Measurements from ENCODE around the gene RNF141.

DNA sequence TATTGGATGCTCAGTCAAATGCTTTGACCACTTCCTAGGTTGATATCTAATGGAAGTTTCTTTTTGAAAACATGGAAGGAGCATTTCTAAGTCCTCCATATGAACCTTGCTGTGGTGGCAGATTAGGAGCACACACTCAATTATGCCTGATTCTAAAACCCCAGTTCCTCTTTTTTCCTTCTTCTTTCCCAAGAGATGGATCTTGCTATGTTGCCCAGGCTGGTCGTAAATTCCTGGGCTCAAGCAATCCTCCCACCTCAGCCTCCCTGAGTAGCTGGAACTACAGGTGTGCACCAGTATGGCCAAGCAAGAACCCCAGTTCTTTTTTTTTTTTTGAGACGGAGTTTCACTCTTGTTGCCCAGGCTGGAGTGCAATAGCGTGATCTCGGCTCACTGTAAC, 24.5 kb upstream of the RNF141 start:
- no peak for TF ChIP-seq TCF4 (CRISPR knock-in tag; IDR thresholded peaks at IDR 0.05; ENCODE audit: borderline replicate concordance)
- TF ChIP-seq, protein P1, sequence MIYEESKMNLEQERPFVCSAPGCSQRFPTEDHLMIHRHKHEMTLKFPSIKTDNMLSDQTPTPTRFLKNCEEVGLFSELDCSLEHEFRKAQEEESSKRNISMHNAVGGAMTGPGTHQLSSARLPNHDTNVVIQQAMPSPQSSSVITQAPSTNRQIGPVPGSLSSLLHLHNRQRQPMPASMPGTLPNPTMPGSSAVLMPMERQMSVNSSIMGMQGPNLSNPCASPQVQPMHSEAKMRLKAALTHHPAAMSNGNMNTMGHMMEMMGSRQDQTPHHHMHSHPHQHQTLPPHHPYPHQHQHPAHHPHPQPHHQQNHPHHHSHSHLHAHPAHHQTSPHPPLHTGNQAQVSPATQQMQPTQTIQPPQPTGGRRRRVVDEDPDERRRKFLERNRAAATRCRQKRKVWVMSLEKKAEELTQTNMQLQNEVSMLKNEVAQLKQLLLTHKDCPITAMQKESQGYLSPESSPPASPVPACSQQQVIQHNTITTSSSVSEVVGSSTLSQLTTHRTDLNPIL (CRISPR knock-in tag; IDR thresholded peaks at IDR 0.05; ENCODE audit: low read depth) = no peak
- TF ChIP-seq ZNF565 (CRISPR knock-in tag; conservative IDR thresholded peaks at IDR 0.05; ENCODE audit: low read depth) = no peak
- TF ChIP-seq RARB (CRISPR knock-in tag; IDR thresholded peaks at IDR 0.05) = no peak
- TF ChIP-seq, protein P2, sequence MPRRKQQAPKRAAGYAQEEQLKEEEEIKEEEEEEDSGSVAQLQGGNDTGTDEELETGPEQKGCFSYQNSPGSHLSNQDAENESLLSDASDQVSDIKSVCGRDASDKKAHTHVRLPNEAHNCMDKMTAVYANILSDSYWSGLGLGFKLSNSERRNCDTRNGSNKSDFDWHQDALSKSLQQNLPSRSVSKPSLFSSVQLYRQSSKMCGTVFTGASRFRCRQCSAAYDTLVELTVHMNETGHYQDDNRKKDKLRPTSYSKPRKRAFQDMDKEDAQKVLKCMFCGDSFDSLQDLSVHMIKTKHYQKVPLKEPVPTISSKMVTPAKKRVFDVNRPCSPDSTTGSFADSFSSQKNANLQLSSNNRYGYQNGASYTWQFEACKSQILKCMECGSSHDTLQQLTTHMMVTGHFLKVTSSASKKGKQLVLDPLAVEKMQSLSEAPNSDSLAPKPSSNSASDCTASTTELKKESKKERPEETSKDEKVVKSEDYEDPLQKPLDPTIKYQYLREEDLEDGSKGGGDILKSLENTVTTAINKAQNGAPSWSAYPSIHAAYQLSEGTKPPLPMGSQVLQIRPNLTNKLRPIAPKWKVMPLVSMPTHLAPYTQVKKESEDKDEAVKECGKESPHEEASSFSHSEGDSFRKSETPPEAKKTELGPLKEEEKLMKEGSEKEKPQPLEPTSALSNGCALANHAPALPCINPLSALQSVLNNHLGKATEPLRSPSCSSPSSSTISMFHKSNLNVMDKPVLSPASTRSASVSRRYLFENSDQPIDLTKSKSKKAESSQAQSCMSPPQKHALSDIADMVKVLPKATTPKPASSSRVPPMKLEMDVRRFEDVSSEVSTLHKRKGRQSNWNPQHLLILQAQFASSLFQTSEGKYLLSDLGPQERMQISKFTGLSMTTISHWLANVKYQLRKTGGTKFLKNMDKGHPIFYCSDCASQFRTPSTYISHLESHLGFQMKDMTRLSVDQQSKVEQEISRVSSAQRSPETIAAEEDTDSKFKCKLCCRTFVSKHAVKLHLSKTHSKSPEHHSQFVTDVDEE (CRISPR knock-in tag; IDR thresholded peaks at IDR 0.05) = no peak
